NB4 (cell line): ENCODE measurements around the gene OLIG1.

Experiments used
- CTCF ChIP-seq: IDR thresholded peaks from one replicate; pipeline ENCODE4 v1.5.1; 2012; ENCODE audit warnings: low read depth, low read length
- POLR2A ChIP-seq: IDR thresholded peaks from 2 replicates; pipeline ENCODE4 v1.6.1; 2011; ENCODE audit warnings: mild to moderate bottlenecking; ENCODE audit not compliant: insufficient read length; ENCODE audit errors: extremely low read depth

- TF ChIP-seq CTCF (no peak), POLR2A (no peak)
Measured at GRCh38 chr21:33040215-33040614, 29.7 kb upstream of the OLIG1 start.
